ENCODE measurements around the gene DDHD1.

The DDHD1 gene

GRCh38 chr14:53027041-53027440, 126.1 kb downstream of the DDHD1 start:
- no peak overlapping the region for H3K4me3 Mint-ChIP-seq

GRCh38 chr14:53023325-53023724, 129.8 kb downstream of the DDHD1 start:
- no peak overlapping the region for H3K4me3 Mint-ChIP-seq
- H3K27me3 Mint-ChIP-seq = peaks cover 10 to 17% of the 10 kb centered on the region in 2 donors
- ATAC-seq (replicated peaks) = no peak
- H3K9me3 Mint-ChIP-seq = peaks cover 0 to 1% of the 10 kb centered on the region in 2 donors
- H3K4me1 Mint-ChIP-seq (ENCODE audit: low read depth in 2 of 2) = no peaks in the 10 kb centered on the region
- no peak overlapping the region for H3K27ac Mint-ChIP-seq
- DNase-seq = no peak
- no peaks in the 10 kb centered on the region for H3K36me3 Mint-ChIP-seq (ENCODE audit: insufficient read depth)

More at GRCh38 chr14:53027041-53027440, 126.1 kb downstream of the DDHD1 start:
- Mint-ChIP-seq H3K9me3 (peaks cover 0 to 3% of the 10 kb centered on the region in 2 donors), H3K36me3 (ENCODE audit: insufficient read depth) (no peaks in the 10 kb centered on the region), H3K27me3 (no peaks in the 10 kb centered on the region), H3K27ac (no peak overlapping the region), H3K4me1 (ENCODE audit: low read depth in 2 of 2) (no peaks in the 10 kb centered on the region)
- DNase-seq (no peak), ATAC-seq (replicated peaks) (no peak)

DNA sequence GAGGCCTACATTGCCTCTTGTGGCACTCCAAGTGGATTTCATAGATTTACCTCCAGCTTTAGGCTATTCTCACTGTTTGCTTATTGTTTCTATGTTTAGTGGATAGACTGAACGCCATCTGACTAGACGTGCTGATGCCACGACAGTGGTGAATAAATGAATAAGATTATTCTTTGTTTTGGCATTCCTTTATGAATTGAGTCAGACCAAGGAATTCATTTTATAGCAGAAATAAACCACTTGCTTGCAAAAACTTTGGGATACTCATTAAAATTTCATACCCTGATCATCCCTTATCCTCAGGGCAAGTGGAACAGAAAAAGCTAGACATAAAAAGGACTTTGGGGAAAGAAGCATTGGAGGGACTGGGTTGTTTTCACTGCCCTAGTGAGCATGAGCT, 130.5 kb downstream of the DDHD1 start:
- H3K4me1 Mint-ChIP-seq (ENCODE audit: low read depth in 2 of 2) = no peaks in the 10 kb centered on the region
- H3K27me3 Mint-ChIP-seq = peaks cover 10 to 17% of the 10 kb centered on the region in 2 donors
- DNase-seq (no peak), ATAC-seq (replicated peaks) (no peak)
- no peak overlapping the region for H3K27ac Mint-ChIP-seq
- H3K9me3 Mint-ChIP-seq = peaks cover 0 to under 1% of the 10 kb centered on the region in 2 donors
- H3K4me3 Mint-ChIP-seq = no peak overlapping the region
- no peaks in the 10 kb centered on the region for H3K36me3 Mint-ChIP-seq (ENCODE audit: insufficient read depth)

GRCh38 chr14:53020193-53020932, 132.8 kb downstream of the DDHD1 start:
- Mint-ChIP-seq H3K27me3 (peaks cover 25 to 31% of the 10 kb centered on the region in 2 donors), H3K36me3 (ENCODE audit: insufficient read depth) (no peaks in the 10 kb centered on the region), H3K27ac (no peak overlapping the region), H3K4me3 (no peak overlapping the region), H3K4me1 (ENCODE audit: low read depth in 2 of 2) (no peaks in the 10 kb centered on the region), H3K9me3 (no peaks in the 10 kb centered on the region)
- DNase-seq (no peak), ATAC-seq (replicated peaks) (no peak)

GRCh38 chr14:53019406-53019805, 133.7 kb downstream of the DDHD1 start:
- Mint-ChIP-seq H3K4me3 (no peak overlapping the region), H3K9me3 (no peaks in the 10 kb centered on the region), H3K36me3 (ENCODE audit: insufficient read depth) (no peaks in the 10 kb centered on the region), H3K27me3 (peaks cover 26 to 37% of the 10 kb centered on the region in 2 donors), H3K27ac (no peak overlapping the region), H3K4me1 (ENCODE audit: low read depth in 2 of 2) (no peaks in the 10 kb centered on the region)
- ATAC-seq (replicated peaks) (no peak), DNase-seq (no peak)

DNA sequence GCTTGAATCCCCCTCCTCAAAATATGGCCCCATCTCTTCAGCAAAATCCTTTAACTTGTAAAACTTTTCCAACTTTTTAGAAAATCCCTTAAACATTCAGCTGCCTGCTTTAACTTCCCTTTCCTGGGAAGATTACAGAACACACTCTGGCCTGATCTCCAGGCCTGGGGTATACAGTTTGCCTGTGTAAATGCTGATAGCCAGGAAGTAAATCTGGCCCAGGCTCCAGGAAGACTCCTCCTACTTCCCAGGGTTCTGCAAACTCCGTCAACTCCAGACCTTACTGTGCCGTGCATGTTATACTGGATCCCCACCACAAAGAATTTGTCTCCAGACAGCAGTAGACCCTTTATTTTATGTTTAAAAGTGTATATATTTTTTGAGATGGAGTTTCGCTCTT, 135.3 kb downstream of the DDHD1 start:
- Mint-ChIP-seq H3K4me1 (ENCODE audit: low read depth in 2 of 2) (no peaks in the 10 kb centered on the region), H3K27ac (no peak overlapping the region), H3K36me3 (ENCODE audit: insufficient read depth) (no peaks in the 10 kb centered on the region), H3K9me3 (no peaks in the 10 kb centered on the region), H3K27me3 (peaks cover 38 to 45% of the 10 kb centered on the region in 2 donors), H3K4me3 (no peak overlapping the region)
- DNase-seq = no peak
- no peak for ATAC-seq (replicated peaks)

- Mint-ChIP-seq H3K9me3 (no peaks in the 10 kb centered on the region), H3K4me1 (ENCODE audit: low read depth in 2 of 2) (no peaks in the 10 kb centered on the region), H3K27ac (peak overlapping the region in 1 of 2 donors; percentile 19), H3K27me3 (peaks cover 38 to 45% of the 10 kb centered on the region in 2 donors), H3K4me3 (no peak overlapping the region), H3K36me3 (ENCODE audit: insufficient read depth) (no peaks in the 10 kb centered on the region)
- ATAC-seq (replicated peaks) = no peak
- no peak for DNase-seq
Measured at GRCh38 chr14:53016919-53017318, 136.2 kb downstream of the DDHD1 start.

- Mint-ChIP-seq H3K27me3 (peaks cover 36 to 42% of the 10 kb centered on the region in 2 donors), H3K4me3 (no peak overlapping the region), H3K9me3 (no peaks in the 10 kb centered on the region), H3K4me1 (ENCODE audit: low read depth in 2 of 2) (no peaks in the 10 kb centered on the region), H3K27ac (no peak overlapping the region), H3K36me3 (ENCODE audit: insufficient read depth) (no peaks in the 10 kb centered on the region)
- ATAC-seq (replicated peaks) (no peak), DNase-seq (no peak)
Measured at GRCh38 chr14:53016491-53016890, 136.6 kb downstream of the DDHD1 start.

GRCh38 chr14:53011053-53011462, 142.1 kb downstream of the DDHD1 start:
- ATAC-seq (replicated peaks) = no peak
- no peak overlapping the region for H3K27ac Mint-ChIP-seq
- peaks cover 28 to 30% of the 10 kb centered on the region in 2 donors for H3K27me3 Mint-ChIP-seq
- H3K9me3 Mint-ChIP-seq = no peaks in the 10 kb centered on the region
- H3K36me3 Mint-ChIP-seq (ENCODE audit: insufficient read depth) = no peaks in the 10 kb centered on the region
- DNase-seq = no peak
- H3K4me3 Mint-ChIP-seq = no peak overlapping the region
- no peaks in the 10 kb centered on the region for H3K4me1 Mint-ChIP-seq (ENCODE audit: low read depth in 2 of 2)

GRCh38 chr14:53010193-53011040, 142.7 kb downstream of the DDHD1 start:
- peaks cover 26 to 29% of the 10 kb centered on the region in 2 donors for H3K27me3 Mint-ChIP-seq
- DNase-seq (no peak), ATAC-seq (replicated peaks) (no peak)
- no peak overlapping the region for H3K27ac Mint-ChIP-seq
- H3K4me3 Mint-ChIP-seq = no peak overlapping the region
- H3K36me3 Mint-ChIP-seq (ENCODE audit: insufficient read depth) = no peaks in the 10 kb centered on the region
- no peaks in the 10 kb centered on the region for H3K9me3 Mint-ChIP-seq
- no peaks in the 10 kb centered on the region for H3K4me1 Mint-ChIP-seq (ENCODE audit: low read depth in 2 of 2)

DNA sequence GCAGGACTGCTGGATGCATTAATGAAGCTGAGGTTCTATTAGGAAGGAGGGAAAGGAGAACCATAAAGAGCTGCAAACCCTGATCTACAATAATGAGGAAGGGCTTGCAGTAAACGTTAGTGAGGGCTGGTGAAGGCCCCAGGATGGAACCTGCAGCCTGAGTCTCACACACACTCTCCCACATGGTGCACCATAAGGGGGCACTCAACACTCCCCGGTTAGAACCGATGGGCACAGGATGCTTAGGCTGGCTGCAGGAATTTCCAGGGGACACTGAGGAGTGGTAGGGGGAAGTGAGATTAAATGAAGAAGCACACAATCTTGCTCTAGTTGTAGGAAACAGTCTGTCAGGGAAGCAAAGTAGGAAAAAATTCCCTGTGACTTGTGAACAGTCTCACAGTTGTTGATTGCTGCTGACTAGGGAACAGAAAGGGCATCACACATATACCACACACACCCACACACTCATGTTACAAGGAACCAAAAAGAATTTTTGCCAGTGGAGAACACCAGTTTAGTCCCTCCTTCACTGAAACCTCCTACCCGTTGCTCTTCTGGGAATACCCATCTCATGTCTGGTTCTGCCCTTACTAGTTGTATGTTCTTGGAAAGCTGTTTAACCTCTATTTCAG, 146.1 kb downstream of the DDHD1 start:
- Mint-ChIP-seq H3K9me3 (no peaks in the 10 kb centered on the region), H3K27ac (no peak overlapping the region), H3K27me3 (peaks cover 11 to 18% of the 10 kb centered on the region in 2 donors), H3K36me3 (ENCODE audit: insufficient read depth) (no peaks in the 10 kb centered on the region), H3K4me3 (no peak overlapping the region), H3K4me1 (ENCODE audit: low read depth in 2 of 2) (no peaks in the 10 kb centered on the region)
- ATAC-seq (replicated peaks) = no peak
- no peak for DNase-seq

GRCh38 chr14:53004976-53005375, 148.1 kb downstream of the DDHD1 start:
- no peak overlapping the region for H3K4me3 Mint-ChIP-seq
- no peak overlapping the region for H3K27ac Mint-ChIP-seq
- DNase-seq (no peak), ATAC-seq (replicated peaks) (no peak)
- H3K36me3 Mint-ChIP-seq (ENCODE audit: insufficient read depth) = no peaks in the 10 kb centered on the region
- H3K4me1 Mint-ChIP-seq (ENCODE audit: low read depth in 2 of 2) = no peaks in the 10 kb centered on the region
- H3K27me3 Mint-ChIP-seq = peaks cover 20 to 28% of the 10 kb centered on the region in 2 donors
- H3K9me3 Mint-ChIP-seq = no peaks in the 10 kb centered on the region

GRCh38 chr14:53003776-53004175, 149.3 kb downstream of the DDHD1 start:
- Mint-ChIP-seq H3K27ac (no peak overlapping the region), H3K4me1 (ENCODE audit: low read depth in 2 of 2) (no peaks in the 10 kb centered on the region), H3K4me3 (no peak overlapping the region), H3K36me3 (ENCODE audit: insufficient read depth) (no peaks in the 10 kb centered on the region), H3K9me3 (no peaks in the 10 kb centered on the region), H3K27me3 (peaks cover 20 to 29% of the 10 kb centered on the region in 2 donors)
- DNase-seq (no peak), ATAC-seq (replicated peaks) (no peak)
